Measurements from ENCODE around the gene MAP1LC3B2. TPM values are rescaled to one million over a fixed set of nuclear protein-coding genes. Genes with fewer than 3 reads are reported as not detected.

MAP1LC3B2 gene
- total RNA-seq, 4 donors from 2014 or later, result 0.76 TPM; not detected in 2

GRCh38 chr12:116551619-116551951 lies 7.6 kb upstream of the MAP1LC3B2 start:
- TF ChIP-seq POLR2A (IDR thresholded peaks at IDR 0.05) (no peak), CTCF (IDR thresholded peaks at IDR 0.05) (no peak)
- Histone ChIP-seq H3K27ac (no peak overlapping the region), H3K9me3 (no peaks in the 10 kb centered on the region), H3K4me1 (peaks cover 0 to 5% (median 5%) of the 10 kb centered on the region in 3 donors), H3K36me3 (no peaks in the 10 kb centered on the region), H3K27me3 (no peaks in the 10 kb centered on the region), H3K4me3 (no peak overlapping the region)
- intact Hi-C loops (cut with DNase I), result no loop called here
- WGBS, 2 donors, result 72 to 92% methylated on average over 2 of the region's 2 CpGs
- no peak for DNase-seq

GRCh38 chr12:116551952-116552772 lies 7.0 kb upstream of the MAP1LC3B2 start:
- H3K9me3 ChIP-seq, result no peaks in the 10 kb centered on the region
- 85 to 89% methylated on average over 14 to 16 of the region's 16 CpGs for WGBS, 2 donors
- H3K36me3 ChIP-seq, result no peaks in the 10 kb centered on the region
- no peak for TF ChIP-seq CTCF (IDR thresholded peaks at IDR 0.05)
- no peak for TF ChIP-seq POLR2A (IDR thresholded peaks at IDR 0.05)
- intact Hi-C loops (cut with DNase I), result no loop called here
- H3K27me3 ChIP-seq, result no peaks in the 10 kb centered on the region
- H3K4me3 ChIP-seq, result no peak overlapping the region
- no peak for DNase-seq
- peaks cover 0 to 5% (median 5%) of the 10 kb centered on the region in 3 donors for H3K4me1 ChIP-seq
- H3K27ac ChIP-seq, result no peak overlapping the region

GRCh38 chr12:116552773-116553373 lies 6.3 kb upstream of the MAP1LC3B2 start:
- no peak overlapping the region for H3K27ac ChIP-seq
- intact Hi-C loops (cut with DNase I), result no loop called here
- no peak overlapping the region for H3K4me3 ChIP-seq
- TF ChIP-seq CTCF (IDR thresholded peaks at IDR 0.05) (no peak), POLR2A (IDR thresholded peaks at IDR 0.05) (no peak)
- WGBS, 2 donors, result 85 to 89% methylated on average over 13 to 15 of the region's 17 CpGs
- H3K4me1 ChIP-seq, result peaks cover 0 to 5% (median 1%) of the 10 kb centered on the region in 3 donors
- no peaks in the 10 kb centered on the region for H3K9me3 ChIP-seq
- no peak for DNase-seq
- no peaks in the 10 kb centered on the region for H3K36me3 ChIP-seq
- no peaks in the 10 kb centered on the region for H3K27me3 ChIP-seq

- intact Hi-C loops (cut with DNase I), result no loop called here
- Histone ChIP-seq H3K36me3 (no peaks in the 10 kb centered on the region), H3K9me3 (no peaks in the 10 kb centered on the region), H3K4me3 (no peak overlapping the region), H3K27ac (no peak overlapping the region), H3K4me1 (peaks cover 11 to 27% (median 15%) of the 10 kb centered on the region in 3 donors), H3K27me3 (no peaks in the 10 kb centered on the region)
- TF ChIP-seq POLR2A (IDR thresholded peaks at IDR 0.05), result no peak
- no peak for TF ChIP-seq CTCF (IDR thresholded peaks at IDR 0.05)
- 88 to 97% methylated on average over 3 to 5 of the region's 6 CpGs for WGBS, 2 donors
- DNase-seq, result no peak
Measured at GRCh38 chr12:116556356-116556952, 2.7 kb upstream of the MAP1LC3B2 start.

Data from esophagus squamous epithelium (tissue), 5 donors.